Fibroblast of gingiva (primary cell): ENCODE results near the gene ACSL1.

Experiments used
- DNase-seq: peaks from one replicate; pipeline ENCODE4 v3.0.0-alpha.2; 2011; ENCODE audit warnings: low read depth

Gene ACSL1

GRCh38 chr4:184812199-184812542, 13.6 kb downstream of the ACSL1 start:
- DNase-seq, result no peak

GRCh38 chr4:184811526-184812198, 14.1 kb downstream of the ACSL1 start:
- no peak for DNase-seq

- no peak for DNase-seq
Observed at GRCh38 chr4:184810720-184811119, 15.0 kb downstream of the ACSL1 start.

- DNase-seq, result no peak
Observed at GRCh38 chr4:184808713-184809050, 17.1 kb downstream of the ACSL1 start.

GRCh38 chr4:184807797-184808712, 17.7 kb downstream of the ACSL1 start:
- DNase-seq, result peak; percentile 32

GRCh38 chr4:184807256-184807655, 18.5 kb downstream of the ACSL1 start:
- DNase-seq, result no peak

- no peak for DNase-seq
Observed at GRCh38 chr4:184806711-184807110, 19.1 kb downstream of the ACSL1 start.

GRCh38 chr4:184806229-184806550, 19.6 kb downstream of the ACSL1 start:
- DNase-seq, result no peak

GRCh38 chr4:184805462-184806228, 20.1 kb downstream of the ACSL1 start:
- no peak for DNase-seq

- no peak for DNase-seq
Observed at GRCh38 chr4:184804621-184805020, 21.1 kb downstream of the ACSL1 start.

GRCh38 chr4:184803874-184804273, 21.9 kb downstream of the ACSL1 start:
- no peak for DNase-seq

- DNase-seq, result no peak
Observed at GRCh38 chr4:184803133-184803532, 22.6 kb downstream of the ACSL1 start.

- DNase-seq, result peak; percentile 82
Observed at GRCh38 chr4:184802697-184803015, 23.1 kb downstream of the ACSL1 start.

- peak; percentile 38 for DNase-seq
Observed at GRCh38 chr4:184801781-184802696, 23.7 kb downstream of the ACSL1 start.

GRCh38 chr4:184798504-184798903, 27.3 kb downstream of the ACSL1 start:
- no peak for DNase-seq

GRCh38 chr4:184796906-184797305, 28.9 kb downstream of the ACSL1 start:
- DNase-seq, result no peak

GRCh38 chr4:184795214-184795844, 30.4 kb downstream of the ACSL1 start:
- DNase-seq, result no peak

GRCh38 chr4:184794470-184794869, 31.3 kb downstream of the ACSL1 start:
- DNase-seq, result no peak

- DNase-seq, result no peak
Observed at GRCh38 chr4:184793735-184794355, 31.9 kb downstream of the ACSL1 start.

- DNase-seq, result peak; percentile 86
Observed at GRCh38 chr4:184792950-184793555, 32.7 kb downstream of the ACSL1 start.

- DNase-seq, result no peak
Observed at GRCh38 chr4:184792334-184792733, 33.4 kb downstream of the ACSL1 start.
